ENCODE results near the gene ROR2.
"Not testable (repeated sequence)": the region's sequence is repeated elsewhere in the genome, so short reads cannot be mapped to it uniquely, and the experiment has no call there.

GRCh38 chr9:91798273-91799112 lies 151.5 kb downstream of the ROR2 start:
- TF ChIP-seq CTCF, POLR2A (IDR thresholded peaks at IDR 0.05): not testable (repeated sequence)

All from Peyer's patch (tissue), 4 donors.